GM18907 (cell line): ENCODE results near the gene ISX.

Experiments used
- ATAC-seq: cut with Tn5 transposase; IDR thresholded peaks from one replicate; pipeline ENCODE4 v1.9.1; 2021; ENCODE audit warnings: mild to moderate bottlenecking, moderate library complexity; ENCODE audit not compliant: unreplicated experiment

The ISX gene

GRCh38 chr22:35051791-35052190 is 14.2 kb upstream of the ISX start:
- no peak for ATAC-seq

- ATAC-seq = no peak
Observed at GRCh38 chr22:35053060-35053835, 12.7 kb upstream of the ISX start.

GRCh38 chr22:35054064-35054463 is 11.9 kb upstream of the ISX start:
- no peak for ATAC-seq

GRCh38 chr22:35056486-35056885 is 9.5 kb upstream of the ISX start:
- ATAC-seq = no peak

GRCh38 chr22:35057155-35057554 is 8.8 kb upstream of the ISX start:
- no peak for ATAC-seq

- no peak for ATAC-seq
Observed at GRCh38 chr22:35059632-35060031, 6.3 kb upstream of the ISX start.

GRCh38 chr22:35064664-35065063 is 1.3 kb upstream of the ISX start:
- ATAC-seq = peak; percentile 56

- ATAC-seq = no peak
Observed at GRCh38 chr22:35065183-35065582, 775 bp upstream of the ISX start.

- ATAC-seq = no peak
Observed at GRCh38 chr22:35066768-35067167, 810 bp downstream of the ISX start.

GRCh38 chr22:35069541-35069940 is 3.6 kb downstream of the ISX start:
- no peak for ATAC-seq

GRCh38 chr22:35070451-35071093 is 4.6 kb downstream of the ISX start:
- ATAC-seq = no peak

- ATAC-seq = no peak
Observed at GRCh38 chr22:35071784-35072183, 5.8 kb downstream of the ISX start.

GRCh38 chr22:35072925-35073324 is 7.0 kb downstream of the ISX start:
- no peak for ATAC-seq

GRCh38 chr22:35074583-35074982 is 8.6 kb downstream of the ISX start:
- no peak for ATAC-seq

GRCh38 chr22:35076630-35077029 is 10.7 kb downstream of the ISX start:
- ATAC-seq = no peak

- no peak for ATAC-seq
Observed at GRCh38 chr22:35085621-35086020, 19.7 kb downstream of the ISX start.

GRCh38 chr22:35089139-35089538 is 23.2 kb downstream of the ISX start:
- ATAC-seq = no peak

- ATAC-seq = no peak
Observed at GRCh38 chr22:35092406-35092805, 26.4 kb downstream of the ISX start.

GRCh38 chr22:35098921-35099320 is 33.0 kb downstream of the ISX start:
- no peak for ATAC-seq

GRCh38 chr22:35099883-35100282 is 33.9 kb downstream of the ISX start:
- no peak for ATAC-seq

GRCh38 chr22:35102663-35103062 is 36.7 kb downstream of the ISX start:
- peak; percentile 54 for ATAC-seq

GRCh38 chr22:35103761-35104160 is 37.8 kb downstream of the ISX start:
- no peak for ATAC-seq

- ATAC-seq = no peak
Observed at GRCh38 chr22:35104491-35104890, 38.5 kb downstream of the ISX start.
